HepG2 (cell line): Measurements from ENCODE around the gene LRRC3.

ENCODE experiments used
- ELF1 ChIP-seq: sonication (generic); formaldehyde crosslinking; IDR thresholded peaks from 2 replicates; pipeline ENCODE4 v1.4.0; 2020; ENCODE audit warnings: missing genetic modification reagents
- GTF2F1 ChIP-seq: fragments of 150-350 bp; IDR thresholded peaks from 2 replicates; pipeline ENCODE4 v1.6.1; 2014; ENCODE audit warnings: low read length
- YEATS2 ChIP-seq: sonication (generic); formaldehyde crosslinking; IDR thresholded peaks from 2 replicates; pipeline ENCODE4 v1.4.0; 2020; ENCODE audit warnings: missing genetic modification reagents, borderline replicate concordance
- ZNF263 ChIP-seq: sonication (generic); formaldehyde crosslinking; IDR thresholded peaks from 2 replicates; pipeline ENCODE4 v1.4.0; 2020; ENCODE audit warnings: missing genetic modification reagents
- ZNF558 ChIP-seq: sonication (generic); formaldehyde crosslinking; IDR thresholded peaks from 2 replicates; pipeline ENCODE4 v1.9.0; 2022; ENCODE audit warnings: mild to moderate bottlenecking, missing genetic modification reagents, borderline replicate concordance
- ZSCAN29 ChIP-seq: sonication (generic); formaldehyde crosslinking; conservative IDR thresholded peaks from 2 replicates; pipeline ENCODE4 v1.4.0; 2020; ENCODE audit warnings: mild to moderate bottlenecking, missing genetic modification reagents

DNA sequence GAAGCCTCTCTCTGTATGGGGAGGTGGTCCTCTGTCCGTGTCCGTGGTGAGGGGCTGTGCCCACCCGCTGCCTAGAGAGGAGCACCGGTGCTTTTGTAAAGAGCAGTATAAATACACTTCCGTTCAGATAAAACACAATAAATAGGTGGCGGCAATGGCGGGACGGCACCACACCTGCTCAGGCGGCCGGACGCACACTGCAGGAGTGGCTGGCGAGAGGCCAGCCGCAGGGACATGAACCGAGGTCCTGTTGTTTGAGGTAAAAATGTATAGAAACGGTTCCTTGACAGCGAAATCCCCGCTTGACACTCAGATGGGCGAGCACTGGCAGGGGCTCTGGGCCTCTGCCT lies 43.9 kb downstream of the LRRC3 start:
- TF ChIP-seq ELF1 (CRISPR knock-in tag) (no peak), ZSCAN29 (CRISPR knock-in tag) (no peak), GTF2F1 (no peak), ZNF558 (no peak), ZNF263 (no peak), YEATS2 (no peak)
